Thyroid gland (tissue), 4 donors: ENCODE measurements around the gene NOP16. TPM values are rescaled to one million over a fixed set of nuclear protein-coding genes. Genes with fewer than 3 reads are reported as not detected.

Experiments
- DNase-seq, 2 donors: peaks; one replicate each; pipeline ENCODE4 v3.0.0-alpha.2; 2019
- H3K27ac ChIP-seq, 3 donors: fragments of 200-600 bp; sonication (generic); 1 replicate in 2 of 3; 2 replicates in 1 of 3; pipeline ENCODE4 v1.5.1; 2016 to 2019; ENCODE audit warnings: mild to moderate bottlenecking in 1 of 3, moderate library complexity in 1 of 3
- H3K27me3 ChIP-seq: fragments of 200-600 bp; sonication (generic); one replicate; pipeline ENCODE4 v1.5.1; 2019
- H3K36me3 ChIP-seq, 2 donors: fragments of 200-600 bp; sonication (generic); one replicate each; pipeline ENCODE4 v1.5.1; 2016 to 2019
- H3K4me1 ChIP-seq, 2 donors: fragments of 200-600 bp; sonication (generic); one replicate each; pipeline ENCODE4 v1.5.1; 2017 to 2019
- H3K4me3 ChIP-seq, 3 donors: fragments of 200-600 bp; sonication (generic); replicated peaks in 1 of 3; 1 replicate in 2 of 3; 2 replicates in 1 of 3; pipeline ENCODE4 v1.5.1; 2016; ENCODE audit warnings: mild to moderate bottlenecking in 1 of 3
- H3K9me3 ChIP-seq: fragments of 200-600 bp; sonication (generic); one replicate; pipeline ENCODE4 v1.5.1; 2017
- CTCF ChIP-seq, 6 experiments: fragments of 200-600 bp in 3 of 6; fragments of 450-650 bp in 3 of 6; sonication (generic) in 3 of 6; IDR thresholded peaks; one replicate each; pipeline ENCODE4 v1.5.1; 2016 to 2019; ENCODE audit warnings: antibody characterized with exemption in 6 of 6, mild to moderate bottlenecking in 2 of 6, inconsistent platforms in 1 of 6, moderate library complexity in 1 of 6
- POLR2A ChIP-seq, 2 donors: fragments of 450-650 bp; IDR thresholded peaks; one replicate each; pipeline ENCODE4 v1.6.1; 2017; ENCODE audit warnings: antibody characterized with exemption in 2 of 2, mild to moderate bottlenecking in 2 of 2, moderate library complexity in 1 of 2
- WGBS, 2 donors: methylation state at CpG; one replicate each; pipeline ENCODE4 v1.1.5; 2017; 5-methylcytosine and 5-hydroxymethylcytosine counted together
- intact Hi-C: fragments of 100-400 bp; cut with DNase I; formaldehyde crosslinking; loops from one replicate; pipeline ENCODE4 v1.15.1; 2023
- total RNA-seq, 4 donors: library from RNA; depleted of rRNA; stranded (reverse); fragments of >200 nt; gene quantifications; one replicate each; pipeline ENCODE4 v1.2.3, GENCODE V29; 2016

NOP16 gene
- total RNA-seq, 4 donors from 2014 or later, result 4.7 to 13.7 (median 8.2) TPM

DNA sequence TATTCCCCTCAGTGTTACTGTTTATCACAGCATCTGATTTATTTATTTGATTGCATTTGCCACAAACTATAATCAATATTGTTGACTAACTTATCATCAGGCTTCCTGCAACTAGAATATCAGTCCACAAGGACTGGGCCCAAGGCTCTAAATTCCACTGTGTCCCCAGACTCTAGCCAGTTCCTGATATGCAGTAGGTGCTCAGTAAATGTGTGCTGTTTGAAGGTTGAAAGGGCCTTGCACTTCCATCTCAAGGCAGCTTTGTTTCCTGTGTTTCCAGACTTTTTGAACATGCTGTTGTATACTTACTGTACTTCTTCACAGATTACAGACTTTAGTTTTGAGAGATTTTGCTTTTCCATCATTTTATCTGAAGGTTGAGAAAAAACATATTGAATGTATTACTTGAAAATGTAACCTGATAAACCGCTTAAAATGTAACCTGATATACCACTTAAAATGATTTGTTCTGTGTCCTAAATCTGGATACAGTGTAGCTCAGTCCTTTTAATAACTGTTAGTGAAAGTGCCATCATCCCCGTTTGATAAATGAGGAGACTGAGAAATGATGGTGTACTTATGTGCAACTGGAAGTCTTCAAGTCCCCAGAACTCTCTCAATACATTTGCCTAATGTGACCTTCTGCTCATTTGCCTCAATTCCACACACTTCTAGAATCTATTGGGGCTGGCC is 45.5 kb downstream of the NOP16 start:
- H3K36me3 ChIP-seq, result peaks cover 23 to 31% of the 10 kb centered on the region in 2 donors
- no peak overlapping the region for H3K4me3 ChIP-seq
- TF ChIP-seq POLR2A (IDR thresholded peaks at IDR 0.05) (no peak), CTCF (IDR thresholded peaks at IDR 0.05) (no peak)
- H3K9me3 ChIP-seq, result no peaks in the 10 kb centered on the region
- no peak overlapping the region for H3K27ac ChIP-seq
- no peak for DNase-seq
- 69 to 83% methylated on average over 2 of the region's 2 CpGs for WGBS, 2 donors
- no peaks in the 10 kb centered on the region for H3K27me3 ChIP-seq
- intact Hi-C loops, result no loop called here
- H3K4me1 ChIP-seq, result no peaks in the 10 kb centered on the region

DNA sequence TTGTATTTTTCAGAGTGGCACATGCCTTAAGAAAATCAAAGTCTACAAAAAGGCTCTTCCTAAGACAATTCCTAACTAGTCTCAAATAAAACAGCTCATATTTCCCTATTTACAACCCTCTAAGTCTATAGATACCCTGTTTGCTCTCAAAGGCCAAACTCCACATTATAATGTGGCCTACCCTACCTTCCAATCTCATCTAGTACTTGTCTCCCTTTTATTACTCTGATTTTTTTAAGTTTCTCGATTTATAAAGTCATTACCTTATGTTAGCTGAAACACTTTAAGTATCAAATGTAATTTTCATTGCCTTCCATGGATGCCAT is 46.3 kb downstream of the NOP16 start:
- Histone ChIP-seq H3K9me3 (no peaks in the 10 kb centered on the region), H3K4me3 (no peak overlapping the region), H3K27me3 (no peaks in the 10 kb centered on the region), H3K4me1 (no peaks in the 10 kb centered on the region), H3K36me3 (peaks cover 15 to 24% of the 10 kb centered on the region in 2 donors), H3K27ac (no peak overlapping the region)
- 95 to 98% methylated on average over 1 of the region's 1 CpG for WGBS, 2 donors
- no peak for DNase-seq
- intact Hi-C loops, result no loop called here
- TF ChIP-seq CTCF (IDR thresholded peaks at IDR 0.05), result no peak
- TF ChIP-seq POLR2A (IDR thresholded peaks at IDR 0.05), result no peak

DNA sequence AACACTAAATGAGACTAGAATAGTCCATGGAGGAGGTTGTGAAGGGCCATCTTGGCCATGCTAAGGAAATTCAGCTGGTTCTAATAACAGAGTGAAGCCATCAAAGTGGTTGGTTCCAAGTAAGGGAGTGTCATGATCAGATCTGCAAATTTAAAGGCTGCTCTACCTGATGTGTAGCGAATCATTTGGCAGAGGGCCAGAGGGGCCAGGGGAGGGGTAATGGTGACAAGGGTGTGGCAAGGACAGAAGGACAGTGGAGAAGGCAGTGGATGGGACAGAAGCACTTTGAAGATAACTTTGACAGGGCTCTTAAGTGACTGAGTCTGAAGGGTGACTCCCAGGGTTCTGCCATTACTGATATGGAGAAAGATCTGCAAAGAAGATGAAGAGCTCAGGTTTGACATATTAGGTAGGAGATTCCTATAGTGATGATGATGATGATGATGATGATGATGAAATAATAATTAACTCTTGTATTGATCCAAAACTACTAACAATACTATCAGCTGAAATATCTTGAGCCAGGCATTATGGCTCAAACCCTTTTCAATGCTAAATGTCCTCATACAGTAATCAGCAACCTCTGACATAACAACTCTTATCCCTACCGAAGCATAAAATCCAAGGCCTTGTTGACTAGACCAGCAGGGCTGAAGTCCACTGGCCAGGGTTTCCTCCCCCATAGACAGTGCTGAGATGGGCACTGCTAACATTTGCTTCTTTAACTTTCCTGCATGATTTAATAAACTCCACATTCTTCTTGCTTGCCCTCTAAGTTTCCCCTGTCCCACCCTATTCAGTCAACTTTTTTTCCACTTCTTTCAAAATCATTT is 46.9 kb downstream of the NOP16 start:
- no peak for DNase-seq
- Histone ChIP-seq H3K9me3 (no peaks in the 10 kb centered on the region), H3K27ac (no peak overlapping the region), H3K27me3 (no peaks in the 10 kb centered on the region), H3K4me3 (no peak overlapping the region), H3K36me3 (peaks cover 10 to 20% of the 10 kb centered on the region in 2 donors), H3K4me1 (no peaks in the 10 kb centered on the region)
- WGBS, 2 donors, result 77 to 80% methylated on average over 2 of the region's 2 CpGs
- intact Hi-C loops, result no loop called here
- TF ChIP-seq POLR2A (IDR thresholded peaks at IDR 0.05), result no peak
- TF ChIP-seq CTCF (IDR thresholded peaks at IDR 0.05), result no peak

DNA sequence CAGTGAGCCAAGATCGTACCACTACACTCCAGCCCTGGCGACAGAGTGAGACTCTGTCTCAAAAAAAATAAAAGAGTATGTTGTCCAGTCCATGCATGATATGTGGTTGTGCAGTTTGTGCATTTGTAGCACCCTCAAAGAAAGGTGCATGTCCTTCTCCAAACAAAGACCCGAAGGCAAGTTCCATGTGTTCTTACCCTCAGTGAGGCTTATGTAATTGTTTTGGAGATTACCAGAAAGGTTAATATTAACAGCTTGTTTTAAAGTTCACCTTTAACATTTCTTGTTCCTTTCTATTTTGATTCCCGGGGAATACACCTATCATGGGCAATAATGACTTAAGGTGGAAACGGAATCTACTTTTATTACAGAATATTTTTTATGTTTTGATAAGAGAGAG is 49.1 kb downstream of the NOP16 start:
- Histone ChIP-seq H3K27me3 (no peaks in the 10 kb centered on the region), H3K9me3 (no peaks in the 10 kb centered on the region), H3K4me3 (no peak overlapping the region), H3K27ac (no peak overlapping the region), H3K4me1 (no peaks in the 10 kb centered on the region), H3K36me3 (no peaks in the 10 kb centered on the region)
- DNase-seq, result no peak
- intact Hi-C loops, result no loop called here
- 90 to 93% methylated on average over 5 of the region's 5 CpGs for WGBS, 2 donors
- TF ChIP-seq POLR2A (IDR thresholded peaks at IDR 0.05), result no peak
- TF ChIP-seq CTCF (IDR thresholded peaks at IDR 0.05), result no peak

DNA sequence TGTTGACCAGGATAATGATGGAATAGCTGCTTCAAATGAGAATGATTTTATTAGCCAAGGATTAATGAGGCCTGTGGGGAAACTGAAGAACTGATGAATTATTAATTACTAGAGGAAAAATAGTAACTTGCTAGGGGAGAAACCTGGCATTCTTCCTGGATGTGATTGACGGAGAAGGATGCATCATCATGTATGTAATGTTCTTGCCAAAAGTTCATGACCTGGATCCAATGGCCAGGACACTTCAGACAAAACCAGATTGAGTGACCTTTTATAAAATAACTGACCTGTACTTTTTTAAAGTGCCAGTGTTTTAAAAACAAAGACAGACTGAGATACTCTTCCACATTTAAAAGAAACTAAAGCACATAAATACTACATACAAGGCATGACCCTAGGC is 50.5 kb downstream of the NOP16 start:
- no peaks in the 10 kb centered on the region for H3K4me1 ChIP-seq
- no peak for DNase-seq
- no peak overlapping the region for H3K27ac ChIP-seq
- no peaks in the 10 kb centered on the region for H3K36me3 ChIP-seq
- no peak for TF ChIP-seq POLR2A (IDR thresholded peaks at IDR 0.05)
- TF ChIP-seq CTCF (IDR thresholded peaks at IDR 0.05), result no peak
- H3K4me3 ChIP-seq, result no peak overlapping the region
- WGBS, 2 donors, result 57 to 68% methylated on average over 1 of the region's 1 CpG
- intact Hi-C loops, result no loop called here
- H3K27me3 ChIP-seq, result no peaks in the 10 kb centered on the region
- no peaks in the 10 kb centered on the region for H3K9me3 ChIP-seq
